ENCODE results near the gene TANC1. TPM values are rescaled to one million over a fixed set of nuclear protein-coding genes. Genes with fewer than 3 reads are reported as not detected.

The TANC1 gene
- total and polyA plus RNA-seq, 11 donors = 26.6 to 91.1 (median 68.8) TPM

- H3K27ac ChIP-seq = peak overlapping the region in 2 of 12 donors; percentile 5 to 10
- H3K4me3 ChIP-seq = no peak overlapping the region
- H3K27me3 ChIP-seq = no peaks in the 10 kb centered on the region
- peaks cover 10 to 70% (median 53%) of the 10 kb centered on the region in 12 donors for H3K4me1 ChIP-seq
- no peak for DNase-seq
- H3K36me3 ChIP-seq = peaks cover 0 to 68% (median 9%) of the 10 kb centered on the region in 9 donors
- TF ChIP-seq POLR2A (IDR thresholded peaks at IDR 0.05) = no peak
- TF ChIP-seq CTCF (IDR thresholded peaks at IDR 0.05) = no peak
- intact Hi-C loops (cut with DNase I) = no loop called here
- no peak for ATAC-seq
- 82 to 90% (median 89%) methylated on average over 2 of the region's 2 CpGs for WGBS, 4 donors
- H3K9me3 ChIP-seq = no peaks in the 10 kb centered on the region
Measured at GRCh38 chr2:159153951-159154350, 185.5 kb downstream of the TANC1 start.

GRCh38 chr2:159154366-159154765, 185.9 kb downstream of the TANC1 start:
- intact Hi-C loops (cut with DNase I) = no loop called here
- Histone ChIP-seq H3K27ac (peak overlapping the region in 1 of 12 donors; percentile 19), H3K4me1 (peaks cover 6 to 66% (median 49%) of the 10 kb centered on the region in 12 donors), H3K9me3 (no peaks in the 10 kb centered on the region), H3K27me3 (no peaks in the 10 kb centered on the region), H3K4me3 (no peak overlapping the region), H3K36me3 (peaks cover 0 to 65% (median 9%) of the 10 kb centered on the region in 9 donors)
- 91 to 98% (median 97%) methylated on average over 1 of the region's 1 CpG for WGBS, 4 donors
- TF ChIP-seq CTCF (IDR thresholded peaks at IDR 0.05) (no peak), POLR2A (IDR thresholded peaks at IDR 0.05) (no peak)
- no peak for DNase-seq
- ATAC-seq = no peak

GRCh38 chr2:159155320-159155719, 186.9 kb downstream of the TANC1 start:
- WGBS, 4 donors = 67 to 71% (median 70%) methylated on average over 6 of the region's 6 CpGs
- TF ChIP-seq CTCF (IDR thresholded peaks at IDR 0.05) = no peak
- no peak for TF ChIP-seq POLR2A (IDR thresholded peaks at IDR 0.05)
- Histone ChIP-seq H3K9me3 (no peaks in the 10 kb centered on the region), H3K4me1 (peaks cover 6 to 64% (median 43%) of the 10 kb centered on the region in 12 donors), H3K4me3 (no peak overlapping the region), H3K36me3 (peaks cover 0 to 57% (median 9%) of the 10 kb centered on the region in 9 donors), H3K27ac (peak overlapping the region in 1 of 12 donors; percentile 9), H3K27me3 (no peaks in the 10 kb centered on the region)
- intact Hi-C loops (cut with DNase I) = no loop called here
- no peak for ATAC-seq
- DNase-seq = no peak

GRCh38 chr2:159155791-159156190, 187.4 kb downstream of the TANC1 start:
- Histone ChIP-seq H3K4me1 (peaks cover 6 to 64% (median 43%) of the 10 kb centered on the region in 12 donors), H3K27me3 (no peaks in the 10 kb centered on the region), H3K27ac (peak overlapping the region in 2 of 12 donors; percentile 9 to 13), H3K36me3 (peaks cover 0 to 52% (median 9%) of the 10 kb centered on the region in 9 donors), H3K9me3 (no peaks in the 10 kb centered on the region), H3K4me3 (no peak overlapping the region)
- no peak for ATAC-seq
- WGBS, 4 donors = 81 to 90% (median 83%) methylated on average over 1 of the region's 1 CpG
- intact Hi-C loops (cut with DNase I) = no loop called here
- no peak for TF ChIP-seq CTCF (IDR thresholded peaks at IDR 0.05)
- no peak for DNase-seq
